Osteoblast (primary cell): ENCODE measurements around the gene ZBTB40. TPM values are rescaled to one million over a fixed set of nuclear protein-coding genes. Genes with fewer than 3 reads are reported as not detected.
A peak's percentile ranks its signal among the peaks of the same experiment; 100 is the strongest.

Source experiments
- DNase-seq: peaks from one replicate; pipeline ENCODE4 v3.0.0; 2011; ENCODE audit warnings: low spot score, mixed read lengths; ENCODE audit not compliant: insufficient read length; ENCODE audit errors: missing footprints
- H2AFZ ChIP-seq: 2 replicates; pipeline ENCODE4 v1.6.0; 2011; ENCODE audit warnings: mild to moderate bottlenecking, low read length
- H3K27ac ChIP-seq: 2 replicates; pipeline ENCODE4 v1.5.1; 2011; ENCODE audit warnings: mild to moderate bottlenecking, low read depth, low read length, moderate library complexity
- H3K27me3 ChIP-seq: 2 replicates; pipeline ENCODE4 v1.6.0; 2012; ENCODE audit warnings: mild to moderate bottlenecking, control low read depth, inconsistent platforms, low read length, moderate library complexity; ENCODE audit not compliant: insufficient read depth
- H3K36me3 ChIP-seq: 2 replicates; pipeline ENCODE4 v1.5.1; 2011; ENCODE audit warnings: mild to moderate bottlenecking, low read length, control low read depth, moderate library complexity; ENCODE audit not compliant: insufficient read depth
- H3K4me1 ChIP-seq: 2 replicates; pipeline ENCODE4 v1.5.1; 2011; ENCODE audit warnings: mild to moderate bottlenecking, low read length, control low read depth, moderate library complexity; ENCODE audit not compliant: insufficient read depth
- H3K4me2 ChIP-seq: 2 replicates; pipeline ENCODE4 v1.6.0; 2011; ENCODE audit warnings: mild to moderate bottlenecking, low read length; ENCODE audit not compliant: insufficient read depth
- H3K4me3 ChIP-seq: fragments of 200-600 bp; sonication (generic); 3 replicates; pipeline ENCODE4 v1.5.1; 2012; ENCODE audit warnings: mild to moderate bottlenecking, low read length, inconsistent platforms; ENCODE audit not compliant: insufficient read depth
- H3K79me2 ChIP-seq: 2 replicates; pipeline ENCODE4 v1.6.0; 2012; ENCODE audit warnings: mild to moderate bottlenecking, low read length, control low read depth, inconsistent platforms; ENCODE audit not compliant: insufficient read depth
- H3K9me3 ChIP-seq: 2 replicates; pipeline ENCODE4 v1.5.1; 2011; ENCODE audit warnings: low read depth, low read length, control low read depth
- H4K20me1 ChIP-seq: 2 replicates; pipeline ENCODE4 v1.6.0; 2012; ENCODE audit warnings: mild to moderate bottlenecking, low read length, control low read depth; ENCODE audit not compliant: insufficient read depth
- CTCF ChIP-seq: IDR thresholded peaks from 2 replicates; pipeline ENCODE4 v1.5.1; 2011; ENCODE audit warnings: mild to moderate bottlenecking, low read depth, low read length, moderate library complexity; ENCODE audit errors: extremely low read depth
- total RNA-seq: library from RNA; depleted of rRNA; stranded (reverse); fragments of >200 nt; gene quantifications from 2 replicates; pipeline ENCODE4 v1.2.3, GENCODE V29; 2012

Gene ZBTB40
- total RNA-seq, 1 donor: 16.3 TPM

- no peaks in the 10 kb centered on the region for H3K79me2 ChIP-seq
- no peak overlapping the region for H2AFZ ChIP-seq
- TF ChIP-seq CTCF: no peak
- H4K20me1 ChIP-seq: peaks cover 3% of the 10 kb centered on the region
- DNase-seq: peak; percentile 75
- H3K4me2 ChIP-seq: peak overlapping the region; percentile 56
- H3K9me3 ChIP-seq: no peaks in the 10 kb centered on the region
- no peak overlapping the region for H3K4me3 ChIP-seq
- H3K27ac ChIP-seq: no peak overlapping the region
- H3K36me3 ChIP-seq: no peaks in the 10 kb centered on the region
- peaks cover 16% of the 10 kb centered on the region for H3K4me1 ChIP-seq
- H3K27me3 ChIP-seq: peaks cover 21% of the 10 kb centered on the region
These were observed 32.7 kb upstream of the ZBTB40 start for GRCh38 chr1:22418933-22419382.

DNA sequence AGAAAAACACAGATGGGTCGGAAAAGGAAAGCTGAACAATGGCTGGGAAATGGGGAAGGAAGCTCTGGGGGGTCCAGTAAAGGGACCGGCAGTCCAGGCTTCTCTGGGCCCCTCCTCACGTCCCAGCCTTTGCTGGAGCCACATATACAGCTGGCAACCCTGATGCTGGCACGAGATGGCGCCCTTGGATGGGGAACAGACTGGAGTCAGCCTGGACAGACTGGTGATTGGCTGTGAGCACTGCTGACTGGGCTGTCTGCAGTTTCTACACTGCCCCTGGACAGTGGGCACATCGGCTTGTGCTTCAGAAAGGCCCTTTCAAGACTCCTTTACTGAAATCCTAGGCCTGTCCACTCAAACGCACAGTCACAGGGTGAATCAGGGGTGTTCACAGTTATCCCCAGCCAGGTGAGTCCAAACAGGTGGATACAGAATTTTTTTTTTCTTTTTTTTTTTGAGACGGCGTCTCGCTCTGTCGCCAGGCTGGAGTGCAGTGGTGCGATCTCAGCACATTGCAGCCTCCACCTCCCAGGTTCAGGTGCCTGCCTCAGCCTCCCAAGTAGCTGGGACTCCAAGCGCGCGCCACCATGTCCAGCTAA is 31.1 kb upstream of the ZBTB40 start:
- Histone ChIP-seq H3K27ac (no peak overlapping the region), H3K36me3 (no peaks in the 10 kb centered on the region), H3K79me2 (no peaks in the 10 kb centered on the region), H3K27me3 (peaks cover 28% of the 10 kb centered on the region), H3K4me3 (no peak overlapping the region), H3K9me3 (no peaks in the 10 kb centered on the region), H3K4me2 (no peak overlapping the region), H2AFZ (no peak overlapping the region), H3K4me1 (peaks cover 9% of the 10 kb centered on the region), H4K20me1 (peaks cover 3% of the 10 kb centered on the region)
- peak; percentile 83 for TF ChIP-seq CTCF
- peak; percentile 97 for DNase-seq

GRCh38 chr1:22426781-22427180 is 24.9 kb upstream of the ZBTB40 start:
- H3K4me1 ChIP-seq: no peaks in the 10 kb centered on the region
- H4K20me1 ChIP-seq: no peaks in the 10 kb centered on the region
- DNase-seq: no peak
- TF ChIP-seq CTCF: no peak
- H3K4me2 ChIP-seq: no peak overlapping the region
- H2AFZ ChIP-seq: no peak overlapping the region
- no peaks in the 10 kb centered on the region for H3K79me2 ChIP-seq
- no peak overlapping the region for H3K4me3 ChIP-seq
- no peaks in the 10 kb centered on the region for H3K9me3 ChIP-seq
- H3K36me3 ChIP-seq: no peaks in the 10 kb centered on the region
- H3K27ac ChIP-seq: no peak overlapping the region
- H3K27me3 ChIP-seq: peaks cover 10% of the 10 kb centered on the region

- no peaks in the 10 kb centered on the region for H3K79me2 ChIP-seq
- peak overlapping the region; percentile 63 for H3K4me3 ChIP-seq
- H3K27ac ChIP-seq: no peak overlapping the region
- H4K20me1 ChIP-seq: no peaks in the 10 kb centered on the region
- H3K4me2 ChIP-seq: peak overlapping the region; percentile 69
- no peak for TF ChIP-seq CTCF
- peak overlapping the region; percentile 93 for H2AFZ ChIP-seq
- no peaks in the 10 kb centered on the region for H3K4me1 ChIP-seq
- no peak for DNase-seq
- H3K36me3 ChIP-seq: no peaks in the 10 kb centered on the region
- no peaks in the 10 kb centered on the region for H3K9me3 ChIP-seq
- H3K27me3 ChIP-seq: peaks cover 8% of the 10 kb centered on the region
These were observed 23.0 kb upstream of the ZBTB40 start for GRCh38 chr1:22428672-22429071.
